GM10248 (cell line): ENCODE data around the gene TMEM178A.

ENCODE experiments used
- CTCF ChIA-PET: fragments of 300-600 bp; sonication (Branson Sonifier 250); formaldehyde crosslinking; extraction: SDS; loops from one replicate; lab custom pipeline; 2021; ENCODE audit warnings: antibody characterized with exemption; lab: Yijun Ruan, JAX
- POLR2A ChIA-PET: fragments of 350-650 bp; sonication (Branson Sonifier 250); formaldehyde crosslinking; extraction: SDS; loops from one replicate; lab custom pipeline; 2020; ENCODE audit warnings: antibody characterized with exemption; lab: Yijun Ruan, JAX
- DNase-seq: peaks from one replicate; pipeline ENCODE4 v3.0.0; 2012; ENCODE audit errors: extremely low spot score
- TF ChIP-seq, protein P1 (sequence below): IDR thresholded peaks from 2 replicates; pipeline ENCODE4 v1.5.1; 2012; ENCODE audit warnings: mild to moderate bottlenecking, low read depth; ENCODE audit errors: extremely low read depth, missing control alignments, control extremely low read depth

TMEM178A gene

DNA sequence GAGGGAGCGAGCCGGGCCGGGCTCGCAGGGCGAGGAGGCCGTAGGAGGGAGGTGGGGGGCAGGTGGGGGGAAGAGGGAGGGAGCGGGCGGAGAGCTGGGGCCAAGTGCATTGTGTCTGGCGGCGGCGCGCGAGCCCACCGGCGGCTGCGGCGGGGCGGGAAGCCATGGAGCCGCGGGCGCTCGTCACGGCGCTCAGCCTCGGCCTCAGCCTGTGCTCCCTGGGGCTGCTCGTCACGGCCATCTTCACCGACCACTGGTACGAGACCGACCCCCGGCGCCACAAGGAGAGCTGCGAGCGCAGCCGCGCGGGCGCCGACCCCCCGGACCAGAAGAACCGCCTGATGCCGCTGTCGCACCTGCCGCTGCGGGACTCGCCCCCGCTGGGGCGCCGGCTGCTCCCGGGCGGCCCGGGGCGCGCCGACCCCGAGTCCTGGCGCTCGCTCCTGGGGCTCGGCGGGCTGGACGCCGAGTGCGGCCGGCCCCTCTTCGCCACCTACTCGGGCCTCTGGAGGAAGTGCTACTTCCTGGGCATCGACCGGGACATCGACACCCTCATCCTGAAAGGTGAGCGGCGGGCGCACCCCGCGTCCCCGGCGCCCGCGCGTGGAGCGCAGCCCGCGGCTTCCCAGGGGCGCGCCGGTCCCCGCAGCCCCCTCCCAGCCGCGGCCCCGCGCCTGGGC lies at the start of gene TMEM178A:
Gene TMEM178A, plus strand, starts transcription at position 107 of the 680 bp plus-strand sequence. Its CDS starts 58 bp downstream, at position 165.
- ChIA-PET POLR2A (no interaction called here), CTCF (no interaction called here)
- DNase-seq: peak; percentile 30
- TF ChIP-seq, protein P1, sequence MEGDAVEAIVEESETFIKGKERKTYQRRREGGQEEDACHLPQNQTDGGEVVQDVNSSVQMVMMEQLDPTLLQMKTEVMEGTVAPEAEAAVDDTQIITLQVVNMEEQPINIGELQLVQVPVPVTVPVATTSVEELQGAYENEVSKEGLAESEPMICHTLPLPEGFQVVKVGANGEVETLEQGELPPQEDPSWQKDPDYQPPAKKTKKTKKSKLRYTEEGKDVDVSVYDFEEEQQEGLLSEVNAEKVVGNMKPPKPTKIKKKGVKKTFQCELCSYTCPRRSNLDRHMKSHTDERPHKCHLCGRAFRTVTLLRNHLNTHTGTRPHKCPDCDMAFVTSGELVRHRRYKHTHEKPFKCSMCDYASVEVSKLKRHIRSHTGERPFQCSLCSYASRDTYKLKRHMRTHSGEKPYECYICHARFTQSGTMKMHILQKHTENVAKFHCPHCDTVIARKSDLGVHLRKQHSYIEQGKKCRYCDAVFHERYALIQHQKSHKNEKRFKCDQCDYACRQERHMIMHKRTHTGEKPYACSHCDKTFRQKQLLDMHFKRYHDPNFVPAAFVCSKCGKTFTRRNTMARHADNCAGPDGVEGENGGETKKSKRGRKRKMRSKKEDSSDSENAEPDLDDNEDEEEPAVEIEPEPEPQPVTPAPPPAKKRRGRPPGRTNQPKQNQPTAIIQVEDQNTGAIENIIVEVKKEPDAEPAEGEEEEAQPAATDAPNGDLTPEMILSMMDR: no peak

DNA sequence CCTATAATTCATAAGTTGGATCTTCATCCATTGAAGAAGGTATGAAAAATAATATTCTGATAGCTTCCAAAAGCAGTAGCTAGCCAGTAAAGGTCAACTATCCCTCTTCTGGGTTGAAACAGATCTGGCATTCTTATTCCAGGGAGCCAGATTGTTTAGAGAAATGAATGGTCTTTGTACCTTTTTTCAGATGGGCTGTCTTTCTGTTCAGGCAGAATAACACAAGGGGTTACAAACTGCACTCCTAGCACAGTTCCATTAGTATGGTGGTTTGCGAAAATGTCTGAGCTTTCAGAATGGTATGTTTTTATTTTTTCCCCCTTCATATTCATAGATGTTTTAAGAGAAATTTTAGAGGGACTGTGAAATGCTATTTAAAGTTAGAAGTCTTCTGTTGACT lies 47.5 kb upstream of the TMEM178A start:
- CTCF ChIA-PET: interaction anchor here (0.7 to 1.3 kb wide), 5 partner anchors 9 to 55 kb away, joined by 3 to 4 read pairs (median 3); no protein-coding TSS in a partner anchor
- POLR2A ChIA-PET: no interaction called here
- no peak for DNase-seq
- TF ChIP-seq, protein P1: no peak

DNA sequence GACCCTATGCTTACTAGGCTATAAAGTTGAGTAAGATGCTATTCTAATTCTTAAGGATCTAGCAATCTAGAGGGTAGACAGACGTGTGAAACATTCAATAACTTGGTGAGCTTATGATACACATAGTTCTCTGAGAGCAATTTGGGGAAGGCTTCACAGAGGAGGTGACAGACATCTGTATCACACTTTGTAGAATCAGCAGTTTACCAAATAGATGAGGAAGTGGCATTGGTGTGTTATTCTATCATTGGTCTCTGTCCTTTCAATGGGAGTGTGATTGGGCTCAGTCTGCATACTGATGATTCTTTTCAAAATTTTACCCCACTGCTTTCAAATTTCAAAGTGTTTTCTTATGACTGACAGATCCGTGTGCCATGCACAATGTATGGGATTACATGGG lies 47.0 kb upstream of the TMEM178A start:
- DNase-seq: no peak
- TF ChIP-seq, protein P1: no peak
- POLR2A ChIA-PET: no interaction called here
- CTCF ChIA-PET: interaction anchor here (0.9 to 1.4 kb wide), 4 partner anchors 10 to 54 kb away, joined by 3 to 4 read pairs (median 3); no protein-coding TSS in a partner anchor

DNA sequence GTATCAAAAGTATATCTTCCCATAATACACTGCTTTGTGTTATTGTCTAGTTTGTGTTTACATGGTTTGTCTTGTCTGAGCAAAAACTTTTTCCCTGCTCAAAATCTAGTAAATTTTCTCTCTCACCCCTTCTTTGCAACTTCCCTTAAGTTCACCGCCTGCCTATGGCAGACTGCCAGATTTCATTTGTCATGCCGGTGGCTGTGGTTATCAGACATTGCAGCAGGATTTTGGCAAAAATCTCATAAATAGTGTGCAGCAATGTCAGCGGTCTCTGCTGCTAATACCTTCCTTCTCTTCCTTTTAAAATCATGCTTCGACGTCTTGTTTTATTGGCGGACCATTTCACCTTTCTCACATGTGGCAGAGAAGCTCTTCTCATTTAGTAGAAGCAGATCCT lies 45.6 kb upstream of the TMEM178A start:
- CTCF ChIA-PET: interaction anchor here (1.4 kb wide), 1 partner anchor 10 kb away, joined by 3 read pairs; no protein-coding TSS in a partner anchor
- TF ChIP-seq, protein P1: no peak
- POLR2A ChIA-PET: no interaction called here
- DNase-seq: no peak

DNA sequence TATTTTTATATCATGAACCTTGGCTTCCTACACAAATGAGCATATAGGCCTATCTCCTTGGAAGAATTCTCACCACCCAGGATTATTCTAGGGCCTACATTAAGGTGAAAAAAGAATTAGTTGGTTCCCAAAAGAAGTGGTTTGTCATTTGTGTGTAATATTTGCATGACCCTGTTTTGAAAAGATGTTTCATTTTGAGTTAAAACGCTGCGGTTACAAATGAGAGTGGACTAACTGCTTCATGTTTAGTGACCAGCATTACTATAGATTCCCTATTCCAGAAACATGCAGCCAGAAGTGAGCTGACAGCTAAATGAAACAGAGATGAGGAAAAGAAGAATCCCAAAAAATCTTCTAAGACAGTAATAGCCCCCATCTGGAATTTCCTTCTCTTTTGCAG lies 44.1 kb upstream of the TMEM178A start:
- ChIA-PET POLR2A (no interaction called here), CTCF (interaction anchor here (0.7 to 1.3 kb wide), 3 partner anchors 81 to 109 kb away, joined by 3 read pairs; no protein-coding TSS in a partner anchor)
- no peak for DNase-seq
- TF ChIP-seq, protein P1: no peak

DNA sequence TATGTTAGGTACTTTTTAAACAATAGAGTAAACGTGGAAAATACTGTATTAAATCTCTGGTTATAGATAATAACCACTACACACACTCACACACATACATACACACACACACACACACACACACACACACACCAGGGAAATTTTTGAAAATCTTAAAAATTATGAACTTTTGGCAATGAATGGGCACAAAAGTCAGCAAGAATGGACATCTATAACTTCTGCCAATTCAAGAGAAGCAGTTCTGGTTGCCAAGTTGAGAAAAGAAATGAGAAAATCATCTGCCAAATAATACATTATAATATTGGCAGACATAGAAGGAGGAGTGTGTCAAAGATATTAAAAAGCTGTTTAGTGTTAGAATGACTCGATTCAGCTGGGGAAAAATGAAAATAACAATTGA lies 42.9 kb upstream of the TMEM178A start:
- ChIA-PET CTCF (interaction anchor here (1.5 kb wide), 1 partner anchor 104 kb away, joined by 4 read pairs; no protein-coding TSS in a partner anchor), POLR2A (no interaction called here)
- no peak for DNase-seq
- TF ChIP-seq, protein P1: no peak
